Astrocyte (in vitro differentiated cells and primary cell): ENCODE data around the gene USP30. TPM values are rescaled to one million over a fixed set of nuclear protein-coding genes. Genes with fewer than 3 reads are reported as not detected.

ENCODE experiments used
- DNase-seq: peaks from one replicate; pipeline ENCODE4 v3.0.0-alpha.2; 2010; ENCODE audit warnings: low read depth
- FAIRE-seq: peaks from 2 replicates; lab custom pipeline; 2011; peaks lifted over from hg19 to GRCh38; lab: Jason Lieb, UNC
- H2AFZ ChIP-seq: 2 replicates; pipeline ENCODE4 v1.6.0; 2012; ENCODE audit warnings: low read depth, low read length, inconsistent platforms
- H3K27ac ChIP-seq: 2 replicates; pipeline ENCODE4 v1.5.1; 2011; ENCODE audit warnings: low read depth, low read length, inconsistent platforms
- H3K27me3 ChIP-seq: 2 replicates; pipeline ENCODE4 v1.6.0; 2011; ENCODE audit warnings: low read length, inconsistent platforms; ENCODE audit not compliant: insufficient read depth
- H3K36me3 ChIP-seq: 2 replicates; pipeline ENCODE4 v1.5.1; 2011; ENCODE audit warnings: low read length, inconsistent platforms; ENCODE audit not compliant: insufficient read depth
- H3K4me1 ChIP-seq: 2 replicates; pipeline ENCODE4 v1.5.1; 2011; ENCODE audit warnings: low read length, inconsistent platforms; ENCODE audit not compliant: insufficient read depth
- H3K4me2 ChIP-seq: 2 replicates; pipeline ENCODE4 v1.6.0; 2012; ENCODE audit warnings: low read length, inconsistent platforms
- H3K4me3 ChIP-seq: 2 replicates; pipeline ENCODE4 v1.5.1; 2011; ENCODE audit warnings: low read depth, mild to moderate bottlenecking, low read length, inconsistent platforms; ENCODE audit not compliant: insufficient read depth
- H3K79me2 ChIP-seq: 2 replicates; pipeline ENCODE4 v1.6.0; 2012; ENCODE audit warnings: mild to moderate bottlenecking, low read length, inconsistent platforms; ENCODE audit not compliant: insufficient read depth
- H3K9ac ChIP-seq: 2 replicates; pipeline ENCODE4 v1.6.0; 2012; ENCODE audit warnings: mild to moderate bottlenecking, low read length, inconsistent platforms
- H3K9me3 ChIP-seq: 2 replicates; pipeline ENCODE4 v1.5.1; 2012; ENCODE audit warnings: low read depth, mild to moderate bottlenecking, low read length, inconsistent platforms; ENCODE audit not compliant: insufficient read depth
- H4K20me1 ChIP-seq: 2 replicates; pipeline ENCODE4 v1.6.0; 2012; ENCODE audit warnings: low read length, inconsistent platforms; ENCODE audit not compliant: insufficient read depth
- H3K27ac Mint-ChIP-seq: one replicate; pipeline ENCODE4 v1.8.0; 2021; ENCODE audit warnings: mild to moderate bottlenecking, mixed read lengths; ENCODE audit not compliant: unreplicated experiment
- H3K27me3 Mint-ChIP-seq: one replicate; pipeline ENCODE4 v1.8.0; 2021; ENCODE audit warnings: low read depth, mixed read lengths; ENCODE audit not compliant: unreplicated experiment
- H3K36me3 Mint-ChIP-seq: one replicate; pipeline ENCODE4 v1.8.0; 2021; ENCODE audit warnings: low read depth, mixed read lengths; ENCODE audit not compliant: unreplicated experiment
- H3K4me1 Mint-ChIP-seq: one replicate; pipeline ENCODE4 v1.8.0; 2021; ENCODE audit warnings: low read depth, mixed read lengths; ENCODE audit not compliant: unreplicated experiment
- H3K4me3 Mint-ChIP-seq: one replicate; pipeline ENCODE4 v1.8.0; 2021; ENCODE audit warnings: mild to moderate bottlenecking, moderate library complexity, mixed read lengths; ENCODE audit not compliant: unreplicated experiment
- H3K9me3 Mint-ChIP-seq: one replicate; pipeline ENCODE4 v1.8.0; 2021; ENCODE audit warnings: mild to moderate bottlenecking, mixed read lengths; ENCODE audit not compliant: unreplicated experiment
- EZH2 ChIP-seq: IDR thresholded peaks from 2 replicates; pipeline ENCODE4 v1.6.1; 2012; ENCODE audit warnings: mild to moderate bottlenecking, low read length, inconsistent platforms; ENCODE audit not compliant: insufficient read depth
- total RNA-seq: library from RNA; stranded (reverse); gene quantifications from 2 replicates; pipeline ENCODE4 v1.2.1, GENCODE V29; 2021
- TF ChIP-seq, protein P1 (sequence below): IDR thresholded peaks from 2 replicates; pipeline ENCODE4 v1.5.1; 2011; ENCODE audit warnings: low read depth, mild to moderate bottlenecking, inconsistent platforms, low read length, moderate library complexity; ENCODE audit not compliant: insufficient read depth

The USP30 gene
- total RNA-seq, 1 donor from 2014 or later, result 12.1 TPM

DNA sequence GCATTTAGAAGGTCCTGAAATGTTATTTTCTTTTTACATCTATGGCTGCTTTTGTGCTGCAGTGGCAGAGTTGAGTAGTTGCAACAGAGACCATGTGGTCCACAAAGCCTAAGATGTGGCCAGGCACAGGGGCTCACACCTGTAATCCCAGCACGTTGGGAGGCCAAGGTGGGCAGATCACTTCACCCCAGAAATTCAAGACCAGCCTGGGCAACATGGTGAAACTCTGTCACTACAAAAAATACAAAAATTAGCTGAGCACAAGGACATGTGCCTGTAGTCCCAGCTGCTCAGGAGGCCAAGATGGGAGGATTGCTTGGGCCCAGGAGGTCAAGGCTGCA is 13.4 kb downstream of the USP30 start:
- Histone ChIP-seq H3K79me2 (no peaks in the 10 kb centered on the region), H2AFZ (no peak overlapping the region), H3K4me1 (no peaks in the 10 kb centered on the region), H3K4me2 (no peak overlapping the region), H3K4me3 (no peak overlapping the region), H3K27me3 (no peaks in the 10 kb centered on the region), H3K27ac (no peak overlapping the region), H3K9ac (no peak overlapping the region), H3K9me3 (no peaks in the 10 kb centered on the region), H3K36me3 (peaks cover 15% of the 10 kb centered on the region), H4K20me1 (no peaks in the 10 kb centered on the region)
- FAIRE-seq (no peak), DNase-seq (no peak)
- TF ChIP-seq, protein P1, sequence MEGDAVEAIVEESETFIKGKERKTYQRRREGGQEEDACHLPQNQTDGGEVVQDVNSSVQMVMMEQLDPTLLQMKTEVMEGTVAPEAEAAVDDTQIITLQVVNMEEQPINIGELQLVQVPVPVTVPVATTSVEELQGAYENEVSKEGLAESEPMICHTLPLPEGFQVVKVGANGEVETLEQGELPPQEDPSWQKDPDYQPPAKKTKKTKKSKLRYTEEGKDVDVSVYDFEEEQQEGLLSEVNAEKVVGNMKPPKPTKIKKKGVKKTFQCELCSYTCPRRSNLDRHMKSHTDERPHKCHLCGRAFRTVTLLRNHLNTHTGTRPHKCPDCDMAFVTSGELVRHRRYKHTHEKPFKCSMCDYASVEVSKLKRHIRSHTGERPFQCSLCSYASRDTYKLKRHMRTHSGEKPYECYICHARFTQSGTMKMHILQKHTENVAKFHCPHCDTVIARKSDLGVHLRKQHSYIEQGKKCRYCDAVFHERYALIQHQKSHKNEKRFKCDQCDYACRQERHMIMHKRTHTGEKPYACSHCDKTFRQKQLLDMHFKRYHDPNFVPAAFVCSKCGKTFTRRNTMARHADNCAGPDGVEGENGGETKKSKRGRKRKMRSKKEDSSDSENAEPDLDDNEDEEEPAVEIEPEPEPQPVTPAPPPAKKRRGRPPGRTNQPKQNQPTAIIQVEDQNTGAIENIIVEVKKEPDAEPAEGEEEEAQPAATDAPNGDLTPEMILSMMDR, result no peak
- H3K4me1 Mint-ChIP-seq, result no peaks in the 10 kb centered on the region
- peaks cover 12% of the 10 kb centered on the region for H3K36me3 Mint-ChIP-seq
- H3K4me3 Mint-ChIP-seq, result no peak overlapping the region
- H3K27ac Mint-ChIP-seq, result no peak overlapping the region
- H3K9me3 Mint-ChIP-seq, result peaks cover 6% of the 10 kb centered on the region
- H3K27me3 Mint-ChIP-seq, result no peaks in the 10 kb centered on the region

GRCh38 chr12:109069307-109070271 is 17.2 kb downstream of the USP30 start:
- FAIRE-seq, result no peak
- no peak overlapping the region for H2AFZ ChIP-seq
- Mint-ChIP-seq H3K36me3 (peaks cover 16% of the 10 kb centered on the region), H3K9me3 (peaks cover 2% of the 10 kb centered on the region), H3K4me3 (no peak overlapping the region), H3K27me3 (no peaks in the 10 kb centered on the region), H3K4me1 (no peaks in the 10 kb centered on the region), H3K27ac (no peak overlapping the region)
- H3K4me1 ChIP-seq, result no peaks in the 10 kb centered on the region
- H3K4me2 ChIP-seq, result no peak overlapping the region
- no peaks in the 10 kb centered on the region for H3K27me3 ChIP-seq
- H4K20me1 ChIP-seq, result no peaks in the 10 kb centered on the region
- no peaks in the 10 kb centered on the region for H3K9me3 ChIP-seq
- no peak overlapping the region for H3K4me3 ChIP-seq
- no peak for DNase-seq
- H3K79me2 ChIP-seq, result no peaks in the 10 kb centered on the region
- H3K36me3 ChIP-seq, result peaks cover 28% of the 10 kb centered on the region
- H3K9ac ChIP-seq, result no peak overlapping the region
- TF ChIP-seq, protein P1, result no peak
- no peak for TF ChIP-seq EZH2
- H3K27ac ChIP-seq, result no peak overlapping the region

DNA sequence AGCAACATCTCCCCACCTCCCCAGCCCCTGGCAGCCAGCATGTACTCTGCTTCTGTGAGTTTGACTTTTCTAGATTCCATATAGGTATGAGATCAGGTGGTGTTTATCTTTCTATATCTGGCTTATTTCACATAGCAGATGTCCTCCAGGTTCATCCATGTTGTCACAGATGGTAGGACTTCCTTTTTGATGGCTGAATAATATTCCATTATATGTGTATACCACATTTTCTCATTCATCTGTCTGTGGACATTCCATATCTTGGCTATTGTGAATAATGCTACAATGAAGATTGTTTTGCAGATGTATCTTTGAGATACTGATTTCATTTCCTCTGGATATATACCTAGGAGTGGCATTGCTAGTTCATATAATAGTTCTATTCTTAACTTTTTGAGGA is 22.5 kb downstream of the USP30 start:
- TF ChIP-seq, protein P1, result no peak
- no peak for TF ChIP-seq EZH2
- no peaks in the 10 kb centered on the region for H3K27me3 Mint-ChIP-seq
- H3K27ac ChIP-seq, result no peak overlapping the region

More for the DNA sequence above, 22.5 kb downstream of the USP30 start:
- FAIRE-seq, result no peak
- H4K20me1 ChIP-seq, result no peaks in the 10 kb centered on the region
- no peaks in the 10 kb centered on the region for H3K4me1 ChIP-seq
- peaks cover 18% of the 10 kb centered on the region for H3K36me3 ChIP-seq
- no peak overlapping the region for H2AFZ ChIP-seq
- no peak overlapping the region for H3K4me3 ChIP-seq
- no peaks in the 10 kb centered on the region for H3K9me3 ChIP-seq
- H3K79me2 ChIP-seq, result no peaks in the 10 kb centered on the region
- H3K9ac ChIP-seq, result no peak overlapping the region
- H3K9me3 Mint-ChIP-seq, result peaks cover 6% of the 10 kb centered on the region
- no peak for DNase-seq
- no peaks in the 10 kb centered on the region for H3K27me3 ChIP-seq
- no peak overlapping the region for H3K4me3 Mint-ChIP-seq
- no peak overlapping the region for H3K4me2 ChIP-seq
- H3K4me1 Mint-ChIP-seq, result no peaks in the 10 kb centered on the region
- no peak overlapping the region for H3K27ac Mint-ChIP-seq
- H3K36me3 Mint-ChIP-seq, result peaks cover 27% of the 10 kb centered on the region
